Lower leg skin (tissue), 3 donors: ENCODE data around the gene FAM8A1.

Source experiments
- CTCF ChIP-seq, 3 donors: fragments of 450-650 bp; IDR thresholded peaks; one replicate each; pipeline ENCODE4 v1.5.1; 2016; ENCODE audit warnings: antibody characterized with exemption in 3 of 3, mild to moderate bottlenecking in 3 of 3, moderate library complexity in 2 of 3
- POLR2A ChIP-seq, 2 donors: fragments of 450-650 bp; IDR thresholded peaks; one replicate each; pipeline ENCODE4 v1.6.1; 2016 to 2017; ENCODE audit warnings: antibody characterized with exemption in 2 of 2, mild to moderate bottlenecking in 1 of 2, moderate library complexity in 1 of 2

GRCh38 chr6:17628873-17629272 lies 28.8 kb downstream of the FAM8A1 start:
- TF ChIP-seq CTCF (IDR thresholded peaks at IDR 0.05) = no peak
- no peak for TF ChIP-seq POLR2A (IDR thresholded peaks at IDR 0.05)
